Activated CD4-positive, alpha-beta T cell treated with anti-CD3 and anti-CD28 coated beads, Interleukin-2, amount 50 U/mL, for 48 hours (primary cell): ENCODE data around the gene ETFDH.
A peak's percentile ranks its signal among the peaks of the same experiment; 100 is the strongest.
"Not testable (repeated sequence)": the region's sequence is repeated elsewhere in the genome, so short reads cannot be mapped to it uniquely, and the experiment has no call there.

ENCODE experiments used
- DNase-seq, 2 experiments: peaks; one replicate each; pipeline ENCODE4 v3.0.0-alpha.2; 2020

The ETFDH gene

DNA sequence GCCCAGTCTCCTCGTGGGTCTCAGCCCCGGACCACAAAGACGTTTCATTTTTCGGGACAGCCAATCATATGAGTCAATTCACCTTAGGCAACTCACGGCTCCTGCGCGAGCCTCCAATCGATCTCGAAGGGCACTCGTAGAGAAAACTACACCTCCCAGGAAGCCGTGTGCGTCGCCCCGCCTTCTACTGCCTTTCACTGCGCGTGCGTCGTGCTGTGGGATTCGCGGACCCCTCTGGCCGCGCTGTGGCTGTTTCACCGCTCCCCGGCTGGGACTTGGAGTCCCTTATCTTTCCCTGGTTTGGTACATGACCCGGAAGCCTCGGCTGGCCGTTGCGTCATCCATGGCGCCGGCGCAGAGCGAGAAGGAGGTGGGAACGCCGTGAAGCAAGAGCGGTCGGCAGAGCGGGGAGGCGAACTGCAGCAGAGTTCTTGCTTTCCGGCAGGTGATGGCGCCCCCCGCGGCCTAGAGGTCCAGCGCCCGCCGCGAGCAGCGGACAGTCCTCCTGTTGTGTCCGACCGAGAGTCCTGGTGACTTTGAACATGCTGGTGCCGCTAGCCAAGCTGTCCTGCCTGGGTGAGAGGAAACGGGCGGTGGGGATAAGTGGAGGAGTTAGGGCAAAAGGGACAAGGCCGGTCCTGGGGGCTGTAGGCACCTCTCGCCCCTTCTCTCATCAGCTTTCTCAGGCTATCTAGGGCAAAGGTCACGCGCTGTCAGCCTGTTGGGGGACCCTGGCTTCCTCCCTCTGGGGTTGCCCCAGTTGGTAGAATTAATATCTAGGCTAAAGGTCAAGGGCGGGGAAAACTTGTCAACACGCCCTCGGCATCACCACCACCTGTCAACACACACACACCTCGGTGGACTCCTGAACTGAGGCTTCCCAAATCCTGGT is at the start of gene ETFDH:
Gene ETFDH (plus strand): TSS at position 382 of the 892 bp plus-strand sequence. CDS start 161 bp downstream, at position 543.
- DNase-seq: peak; percentile 96 to 97

DNA sequence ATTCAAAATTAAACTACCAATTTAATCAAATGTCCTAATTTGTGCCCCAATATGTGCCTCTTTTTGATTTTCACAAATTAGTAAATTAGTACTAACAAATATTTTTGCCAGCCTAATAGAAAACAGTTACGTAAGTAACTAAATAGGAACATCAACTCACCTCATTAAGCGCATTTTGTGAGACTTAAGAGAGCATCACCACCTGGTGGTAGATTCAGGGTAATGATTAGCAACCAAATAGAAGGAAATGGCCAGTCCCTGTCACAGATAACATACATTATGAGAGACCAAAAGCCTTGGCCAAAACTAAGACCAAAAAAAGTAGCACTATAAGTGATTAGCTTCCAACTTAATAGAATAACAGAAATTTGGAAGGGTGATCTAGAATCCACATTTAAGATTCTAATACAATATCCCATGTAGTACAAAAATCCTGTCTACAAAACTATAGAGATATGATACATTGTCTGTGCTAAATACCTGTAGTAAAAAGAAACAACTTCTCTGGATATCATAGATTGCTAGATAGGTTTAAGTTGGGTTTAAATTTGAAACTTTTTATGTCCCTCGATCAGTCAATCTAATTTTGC is 47.1 kb upstream of the ETFDH start:
- DNase-seq: no peak

DNA sequence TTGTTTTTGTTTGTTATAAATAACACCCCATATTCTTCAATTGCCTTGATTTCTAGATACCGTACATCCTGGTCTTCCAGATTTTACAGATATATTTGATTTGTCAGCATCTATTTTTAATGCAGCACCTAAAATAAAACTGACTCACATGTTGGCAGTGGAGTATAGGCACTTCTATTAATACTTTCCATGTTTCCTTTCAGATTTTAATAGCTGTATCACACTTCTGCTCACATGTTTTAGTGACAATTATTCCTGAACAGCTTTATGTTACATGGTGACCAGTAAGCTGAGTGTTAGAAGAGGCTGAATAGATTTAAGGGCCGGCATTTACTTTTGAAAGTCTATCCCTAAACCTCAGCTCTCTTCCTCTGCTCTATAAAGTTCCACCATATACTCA is 46.6 kb upstream of the ETFDH start:
- no peak for DNase-seq

DNA sequence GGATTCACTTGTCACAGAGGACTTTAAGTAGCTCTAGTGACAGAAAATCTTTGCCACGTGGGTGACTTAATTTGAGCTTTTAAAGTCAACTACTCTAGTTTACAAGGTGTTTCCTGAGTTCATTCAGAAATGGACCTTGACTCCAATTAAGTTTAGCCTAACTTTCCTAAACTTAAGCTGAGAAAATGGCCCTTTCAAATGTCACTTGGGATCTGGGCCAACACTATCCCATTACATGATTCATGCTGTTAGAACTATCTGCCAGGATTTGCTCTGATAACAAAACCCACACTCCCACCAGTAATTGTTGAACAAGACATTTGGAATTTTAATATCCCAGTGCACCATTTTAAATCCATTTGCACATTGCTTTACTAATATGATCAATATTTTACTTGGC is 41.2 kb upstream of the ETFDH start:
- DNase-seq: no peak

DNA sequence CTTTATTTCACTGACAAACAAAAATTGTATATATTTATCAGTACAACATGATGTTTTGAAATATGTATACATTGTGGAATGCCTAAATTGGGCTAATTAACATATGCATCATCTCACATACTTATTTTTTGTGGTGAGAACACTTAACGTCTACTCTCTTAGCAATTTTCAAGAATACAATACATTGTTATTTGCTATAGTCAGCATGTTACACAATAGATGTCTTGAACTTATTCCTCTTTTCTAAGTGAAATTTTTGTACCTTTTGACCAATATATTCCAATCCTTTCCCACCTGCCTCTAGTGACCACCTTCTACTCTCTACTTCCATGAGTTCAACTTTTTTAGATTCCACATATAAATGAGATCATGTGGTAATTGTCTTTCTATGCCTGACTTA is 35.5 kb upstream of the ETFDH start:
- no peak for DNase-seq

DNA sequence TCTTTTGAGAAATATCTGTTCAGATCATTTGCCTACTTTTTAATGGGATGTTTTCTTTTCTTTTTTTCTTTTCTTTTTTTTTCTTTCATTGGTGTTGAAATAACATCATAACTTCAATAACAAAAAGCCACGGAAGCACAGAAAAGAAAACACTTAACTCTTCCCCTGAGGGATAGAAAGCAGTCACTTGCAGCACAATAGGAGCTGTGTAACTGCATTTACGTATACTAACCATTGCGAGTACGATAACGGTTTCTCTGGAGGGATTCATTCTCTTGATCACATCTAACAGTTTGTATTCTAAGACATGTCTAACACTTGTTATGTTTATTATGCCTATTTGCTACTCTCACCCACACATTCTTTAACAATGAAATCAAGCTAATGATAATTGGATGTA is 27.7 kb upstream of the ETFDH start:
- no peak for DNase-seq

DNA sequence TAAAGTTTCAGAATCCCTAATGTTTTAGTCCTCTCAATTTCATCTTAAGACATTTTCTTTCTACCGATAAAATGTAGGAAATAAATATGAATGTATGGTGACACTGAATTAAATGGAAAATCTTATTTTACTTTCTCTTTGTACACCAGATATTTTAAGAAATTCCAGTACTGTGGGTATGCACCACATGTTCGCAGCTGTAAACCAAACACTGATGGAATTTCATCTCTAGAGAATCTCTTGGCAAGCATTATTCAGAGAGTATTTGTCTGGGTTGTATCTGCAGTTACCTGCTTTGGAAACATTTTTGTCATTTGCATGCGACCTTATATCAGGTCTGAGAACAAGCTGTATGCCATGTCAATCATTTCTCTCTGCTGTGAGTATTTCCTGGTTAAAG is 27.3 kb upstream of the ETFDH start:
- no peak for DNase-seq

DNA sequence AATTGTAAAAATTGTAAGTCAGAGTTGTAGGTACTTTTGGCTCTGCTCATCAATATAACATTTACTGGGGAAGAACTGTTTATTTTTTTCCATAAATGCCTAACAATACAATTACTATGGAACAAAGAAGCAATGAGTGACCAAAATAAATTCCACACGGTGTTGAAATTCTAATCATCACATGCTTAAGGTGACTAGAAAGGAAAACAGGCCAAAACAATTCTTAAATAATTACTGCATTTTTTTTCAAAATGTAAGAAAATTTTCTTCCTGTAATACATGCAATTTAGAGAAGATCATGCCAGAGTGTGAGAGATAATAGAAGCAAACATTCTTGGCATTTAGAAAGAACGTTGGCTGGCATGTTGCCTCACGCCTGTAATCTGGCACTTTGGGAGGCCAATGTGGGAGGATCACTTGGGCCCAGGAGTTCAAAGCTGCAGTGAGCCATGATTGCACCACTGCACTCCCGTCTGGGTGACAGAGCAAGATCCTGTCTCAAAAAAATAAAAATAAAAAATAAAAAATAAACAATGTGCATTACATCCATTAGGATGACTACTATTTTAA is 22.9 kb upstream of the ETFDH start:
- DNase-seq: no peak

DNA sequence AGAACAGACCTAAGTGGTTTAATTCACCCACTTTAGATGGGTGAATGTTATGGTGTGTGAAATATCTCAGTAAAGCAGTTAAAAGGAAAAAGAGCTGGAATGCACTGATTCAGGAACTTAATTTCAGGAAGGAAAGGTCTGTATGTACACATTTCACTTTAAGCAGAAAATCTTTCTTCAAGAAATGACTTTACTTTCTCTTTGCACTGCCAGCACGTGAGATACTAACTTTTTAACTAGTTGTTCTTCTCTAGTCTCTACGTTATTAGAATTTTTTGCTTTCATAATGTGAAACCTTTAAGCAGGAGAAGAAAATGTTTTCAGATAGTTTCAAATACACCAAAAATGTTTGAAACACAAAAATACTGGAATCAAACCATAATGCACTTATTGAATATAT is 19.2 kb upstream of the ETFDH start:
- DNase-seq: no peak

DNA sequence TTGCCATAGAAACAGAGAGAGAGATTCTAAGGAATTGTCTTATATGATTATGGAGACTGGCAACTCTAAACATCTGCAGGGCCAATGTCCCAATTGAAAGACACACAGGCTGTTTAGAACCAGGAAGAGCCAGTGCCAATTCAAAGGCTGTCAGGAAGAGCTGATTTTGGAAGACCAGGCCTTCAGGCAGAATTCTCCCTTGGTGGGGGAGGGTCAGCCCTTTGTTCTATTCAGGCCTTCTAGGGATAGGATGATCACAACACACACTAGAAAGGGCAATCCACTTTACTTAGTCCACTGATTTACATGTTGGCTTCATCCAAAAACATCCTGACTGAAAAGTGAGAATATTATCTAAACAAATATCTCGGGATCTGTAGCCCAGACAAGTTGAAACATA is 15.7 kb upstream of the ETFDH start:
- no peak for DNase-seq

DNA sequence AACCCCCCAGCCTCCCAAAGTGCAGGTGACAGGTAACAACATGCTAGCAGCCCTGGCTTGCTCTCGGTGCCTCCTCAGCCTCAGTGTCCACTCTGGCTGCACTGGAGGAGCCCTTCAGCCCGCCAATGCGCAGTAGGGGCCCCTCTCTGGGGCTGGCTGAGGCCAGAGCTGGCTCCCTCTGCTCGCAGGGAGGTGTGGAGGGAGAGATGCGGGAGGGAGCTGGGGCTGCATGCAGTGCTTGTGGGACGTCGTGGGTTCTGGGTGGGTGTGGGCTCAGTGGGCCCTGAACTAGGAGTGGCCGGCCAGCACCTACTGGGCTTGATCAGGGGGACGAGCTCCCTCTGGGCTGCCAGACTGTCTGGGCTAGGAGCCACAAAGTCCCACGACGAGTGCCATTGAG is 14.8 kb upstream of the ETFDH start:
- DNase-seq: no peak

DNA sequence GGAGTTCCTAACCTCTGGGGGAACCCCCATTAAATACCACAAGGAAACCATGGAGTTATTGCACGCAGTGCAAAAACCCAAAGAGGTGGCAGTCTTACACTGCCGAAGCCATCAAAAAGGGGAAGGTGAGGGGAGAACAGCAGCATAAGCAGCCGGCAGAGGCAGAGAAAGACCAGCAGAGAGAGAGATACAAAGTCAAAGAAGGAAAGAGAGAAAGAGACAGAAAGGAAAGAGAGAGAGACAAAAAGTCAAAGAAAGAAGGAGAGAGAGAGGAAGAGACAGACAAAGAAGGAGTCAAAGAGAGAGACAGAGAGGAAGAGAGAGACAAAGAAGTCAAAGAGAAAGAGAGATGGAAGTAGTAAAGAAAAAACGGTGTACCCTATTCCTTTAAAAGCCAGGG is 8.8 kb upstream of the ETFDH start:
- not testable (repeated sequence) for DNase-seq

DNA sequence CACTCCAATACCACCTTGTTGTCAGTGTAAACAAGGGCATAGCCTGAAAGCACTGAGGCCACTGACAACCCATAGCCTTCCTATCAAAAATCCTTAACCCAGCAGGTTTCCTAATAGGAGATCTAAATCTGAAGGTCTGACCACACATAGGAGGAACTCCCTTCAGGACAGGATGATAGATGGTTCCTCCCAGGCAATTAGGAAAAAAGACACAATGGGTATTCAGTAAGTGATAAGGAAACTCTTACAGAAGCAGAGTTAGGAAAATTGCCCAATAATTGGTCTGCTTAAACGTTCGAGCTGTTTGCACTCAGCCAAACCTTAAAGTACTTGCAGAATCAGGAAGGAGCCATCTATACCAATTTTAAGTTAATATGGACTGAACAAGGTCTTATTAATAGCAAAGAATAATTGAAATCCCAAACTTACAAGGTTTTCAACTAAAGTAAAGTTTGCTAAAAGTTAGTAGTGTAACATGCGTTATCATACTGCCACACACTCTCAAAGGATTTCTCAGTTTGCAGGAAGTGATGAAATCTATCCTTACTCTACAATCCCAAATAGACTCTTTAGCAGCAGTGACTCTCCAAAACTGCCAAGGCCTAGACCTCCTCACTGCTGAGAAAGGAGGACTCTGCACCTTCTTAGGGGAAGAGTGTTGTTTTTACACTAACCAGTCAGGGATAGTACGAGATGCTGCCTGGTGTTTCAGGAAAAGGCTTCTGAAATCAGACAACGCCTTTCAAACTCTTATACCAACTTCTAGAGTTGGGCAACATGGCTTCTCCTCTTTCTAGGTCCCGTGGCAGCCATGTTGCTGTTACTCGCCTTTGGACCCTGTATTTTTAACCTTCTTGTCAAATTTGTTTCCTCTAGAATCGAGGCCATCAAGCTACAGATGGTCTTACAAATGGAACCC is 8.1 kb upstream of the ETFDH start:
- not testable (repeated sequence) for DNase-seq

DNA sequence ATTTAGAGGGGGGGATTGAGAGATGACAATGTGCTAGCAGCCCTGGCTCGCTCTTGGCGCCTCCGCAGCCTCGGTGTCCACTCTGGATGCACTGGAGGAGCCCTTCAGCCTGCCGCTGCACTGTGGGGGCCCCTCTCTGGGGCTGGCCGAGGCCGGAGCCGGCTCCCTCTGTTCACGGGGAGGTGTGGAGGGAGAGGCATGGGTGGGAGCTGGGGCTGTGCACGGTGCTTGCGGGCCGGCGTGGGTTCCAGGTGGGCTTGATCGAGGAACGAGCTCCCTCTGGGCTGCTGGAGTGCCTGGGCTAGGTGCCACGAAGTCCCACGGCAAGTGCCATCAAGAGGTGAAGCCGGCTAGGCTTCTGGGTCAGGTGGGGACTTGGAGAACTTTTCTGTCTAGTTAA is 7.3 kb upstream of the ETFDH start:
- DNase-seq: no peak

DNA sequence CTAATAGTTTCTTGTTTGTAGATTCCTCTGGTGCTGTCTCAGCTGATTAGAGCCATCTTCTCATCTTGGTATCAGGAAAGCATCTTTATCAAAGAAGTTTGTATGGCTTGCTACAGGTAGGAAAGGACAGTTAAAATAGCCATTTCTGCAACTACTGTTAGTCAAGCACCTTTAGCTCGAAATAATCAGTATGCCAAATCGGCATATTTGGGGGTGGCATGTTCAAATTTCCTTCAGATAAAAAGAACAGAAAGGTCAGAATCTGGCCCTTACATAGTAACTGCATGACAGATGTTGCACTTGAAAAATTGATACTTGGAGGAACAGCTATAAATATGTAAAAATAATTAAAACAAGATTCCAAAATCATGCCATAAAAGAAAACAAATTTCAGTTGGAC is 5.2 kb upstream of the ETFDH start:
- no peak for DNase-seq

DNA sequence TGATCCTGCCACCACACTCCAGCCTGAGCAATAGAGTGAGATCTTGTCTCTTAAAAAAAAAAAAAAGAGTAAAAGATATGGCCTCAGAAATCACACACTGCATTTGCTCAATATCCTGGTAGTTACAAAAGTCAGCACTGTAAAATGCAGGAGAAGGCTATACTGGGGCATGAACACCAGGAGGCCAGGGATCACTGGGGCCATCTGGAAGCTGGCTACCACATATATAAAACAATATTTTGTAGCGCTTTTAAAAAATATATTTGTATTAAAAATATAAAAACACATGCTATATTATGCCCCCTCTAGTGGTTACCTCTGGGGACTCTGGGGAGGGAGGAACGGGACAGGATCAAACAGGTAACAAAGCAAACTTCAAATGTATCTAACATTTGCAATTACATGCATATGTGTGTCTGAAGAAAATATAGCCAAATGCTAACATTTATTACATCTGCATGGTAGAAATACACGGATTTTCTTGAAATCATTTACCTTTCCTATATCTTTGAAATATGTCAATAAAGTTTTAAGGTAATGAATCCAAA is 4.4 kb upstream of the ETFDH start:
- DNase-seq: peak; percentile 28 to 33

DNA sequence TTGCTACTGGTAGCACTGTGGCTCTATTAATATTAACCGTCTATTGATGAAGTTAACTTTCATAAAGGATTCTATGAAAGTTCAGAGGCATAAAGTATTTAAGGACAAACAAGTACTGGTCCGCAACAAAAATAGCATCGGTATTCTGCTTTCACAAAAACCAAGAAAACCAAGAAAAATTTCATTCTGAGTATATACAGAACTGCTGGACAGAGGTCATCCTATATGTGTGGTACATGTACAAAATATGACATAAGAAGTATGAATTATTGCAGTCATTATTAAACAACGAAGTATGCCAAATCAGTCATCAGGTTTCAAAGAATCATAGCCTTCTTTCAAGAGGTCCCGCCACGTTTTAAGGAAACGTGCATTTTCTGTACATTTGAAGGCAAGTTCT is 2.8 kb upstream of the ETFDH start:
- DNase-seq: no peak

DNA sequence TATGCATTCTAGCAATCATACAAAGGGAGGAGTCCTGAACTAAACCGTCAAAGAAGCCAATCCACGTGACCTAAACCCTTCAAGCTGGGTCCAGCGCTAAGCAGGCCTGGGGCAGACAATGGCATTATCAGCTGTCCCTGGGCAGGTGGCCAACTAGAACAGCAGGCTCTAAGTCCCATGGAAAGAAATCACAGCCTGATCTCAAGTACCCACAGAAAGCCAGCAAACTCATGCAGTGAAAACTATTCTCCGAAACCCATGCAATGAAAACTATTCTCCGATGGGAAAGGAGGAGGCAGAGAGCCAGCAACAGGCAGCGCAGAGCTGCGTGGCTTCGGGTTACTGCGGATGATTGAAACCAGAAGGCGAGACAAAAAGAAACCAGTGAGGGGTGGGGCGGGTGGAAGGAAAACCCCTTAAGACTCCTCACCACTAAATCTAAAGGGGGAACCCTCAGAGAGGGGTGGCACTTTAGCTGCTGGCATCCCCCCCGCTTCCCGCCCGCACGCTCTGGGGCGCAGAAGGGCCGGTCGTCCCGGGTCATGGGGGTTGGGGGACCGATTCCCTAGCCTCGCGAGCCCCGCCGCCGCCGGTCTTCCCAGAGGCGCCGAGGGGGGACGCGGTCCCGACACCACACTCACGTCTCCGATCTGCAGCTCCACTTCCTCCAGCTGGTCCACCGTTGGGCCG is 976 bp upstream of the ETFDH start:
- DNase-seq: peak; percentile 61 to 73

DNA sequence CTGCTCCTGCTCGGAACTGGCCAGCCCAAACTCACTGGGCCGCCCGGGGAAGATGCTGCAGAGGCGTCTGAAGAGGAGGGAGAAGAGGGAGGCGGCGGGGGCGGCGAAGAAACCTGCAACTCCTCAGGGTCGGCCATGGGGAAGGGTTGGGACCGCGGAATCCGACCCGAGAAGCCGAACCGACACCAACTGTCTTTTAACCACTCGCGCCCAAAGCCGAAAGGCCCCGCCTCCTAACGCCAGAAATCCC is 506 bp upstream of the ETFDH start, which contains the start of gene C4orf46:
Gene C4orf46 (minus strand): TSS at position 223 of the 250 bp plus-strand sequence. CDS start 86 bp downstream, at position 137.
- DNase-seq: no peak

DNA sequence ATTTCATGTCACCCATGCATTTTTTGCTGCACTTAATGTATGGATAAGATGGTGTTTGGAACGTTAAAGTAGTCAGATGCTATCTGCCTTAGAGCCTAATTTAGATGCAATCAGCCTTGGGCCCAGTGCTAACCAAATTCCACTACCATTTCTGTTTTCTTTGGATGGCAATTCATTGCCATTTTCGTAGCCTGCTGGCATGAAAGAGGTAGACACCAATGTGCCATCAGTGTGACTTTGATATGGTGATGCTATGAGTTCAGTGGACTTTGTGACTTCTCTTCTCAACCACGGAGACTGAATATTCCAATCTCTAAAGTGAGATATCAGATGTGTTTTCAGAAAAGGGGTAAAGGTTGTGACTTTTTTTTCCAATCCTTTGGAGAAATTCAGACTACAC is 1.5 kb downstream of the ETFDH start:
- DNase-seq: no peak

DNA sequence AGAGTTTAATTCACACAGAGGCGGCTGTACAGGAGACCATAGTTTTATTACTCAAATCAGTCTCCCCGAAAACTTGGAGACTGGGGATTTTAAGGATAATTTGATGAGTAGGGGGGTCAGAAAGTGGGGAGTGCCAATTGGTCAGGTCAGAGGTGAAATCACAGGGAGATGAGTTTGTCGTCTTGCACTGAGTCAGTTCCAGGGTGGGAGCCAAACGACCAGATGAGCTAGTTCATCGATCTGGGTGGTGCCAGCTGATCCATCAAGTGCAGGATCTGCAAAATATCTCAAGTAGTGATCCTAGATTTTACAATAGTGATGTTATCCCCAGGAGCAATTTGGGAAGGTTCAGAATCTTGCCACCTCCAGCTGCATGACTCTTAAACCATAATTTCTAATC is 4.0 kb downstream of the ETFDH start:
- DNase-seq: no peak

DNA sequence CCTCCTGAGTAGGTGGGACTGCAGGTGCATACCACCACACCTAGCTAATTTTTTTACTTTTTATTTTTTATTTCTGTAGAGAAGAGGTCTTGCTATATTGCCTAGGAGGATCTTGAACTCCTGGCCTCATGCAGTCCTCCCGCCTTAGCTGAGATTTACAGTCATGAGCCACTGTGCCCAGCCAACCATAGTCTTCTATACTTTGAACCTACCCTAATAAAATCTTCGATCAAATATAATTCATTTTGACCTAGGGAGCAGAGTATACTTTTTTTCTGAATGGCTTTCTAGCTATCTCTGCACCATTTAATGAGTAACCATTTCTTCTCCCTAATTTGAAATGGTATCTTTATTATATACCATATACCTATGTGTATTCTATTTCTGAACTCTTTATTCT is 6.7 kb downstream of the ETFDH start:
- no peak for DNase-seq
